A549 (cell line): ENCODE data around the gene RBM10. TPM values are rescaled to one million over a fixed set of nuclear protein-coding genes. Genes with fewer than 3 reads are reported as not detected.

Experiments used
- ATAC-seq, 2 experiments: fragments of 200-7000 bp in 1 of 2; fragments of >200 bp in 1 of 2; cut with Nextera tagmentation in 1 of 2; cut with Tn5 transposase in 1 of 2; 3 replicates each; pipeline versions ENCODE4 v1.8.0 to v1.9.1; 2018 to 2020; ENCODE audit warnings: mild to moderate bottlenecking in 1 of 2, moderate library complexity in 1 of 2
- CTCF ChIA-PET: fragments of 300-600 bp; sonication (Branson Sonifier 250); formaldehyde crosslinking; extraction: SDS; loops from one replicate; lab custom pipeline; 2021; ENCODE audit warnings: antibody characterized with exemption, inconsistent platforms; lab: Yijun Ruan, JAX
- POLR2A ChIA-PET: fragments of 350-600 bp; formaldehyde crosslinking; extraction: SDS; loops from one replicate; lab custom pipeline; 2021; ENCODE audit warnings: antibody characterized with exemption, inconsistent platforms; lab: Yijun Ruan, JAX
- DNase-seq, 2 experiments: peaks; one replicate each; pipeline versions ENCODE4 v3.0.0 to v3.0.0-alpha.2; 2011 to 2016; ENCODE audit warnings: low read depth in 1 of 2, low spot score in 1 of 2
- FAIRE-seq: peaks from 2 replicates; lab custom pipeline; 2011; peaks lifted over from hg19 to GRCh38; lab: Jason Lieb, UNC
- H3K27ac ChIP-seq, 2 experiments: fragments of >200 bp; sonication (Bioruptor Twin); formaldehyde crosslinking; 3 replicates each; pipeline ENCODE4 v1.5.1; 2016 to 2017
- H3K4me1 ChIP-seq: fragments of >200 bp; sonication (Bioruptor Twin); formaldehyde crosslinking; 3 replicates; pipeline ENCODE4 v1.6.1; 2016
- H3K4me2 ChIP-seq: fragments of >200 bp; sonication (Bioruptor Twin); formaldehyde crosslinking; 3 replicates; pipeline ENCODE4 v1.6.1; 2016
- H3K4me3 ChIP-seq: fragments of >200 bp; sonication (Bioruptor Twin); formaldehyde crosslinking; 3 replicates; pipeline ENCODE4 v1.5.1; 2016
- H3K9me3 ChIP-seq: fragments of >200 bp; sonication (Bioruptor Twin); formaldehyde crosslinking; 3 replicates; pipeline ENCODE4 v1.6.1; 2016
- CHD2 ChIP-seq: fragments of 150-350 bp; IDR thresholded peaks from 2 replicates; pipeline ENCODE4 v1.6.1; 2014; ENCODE audit warnings: low read length; ENCODE audit not compliant: partially characterized antibody
- CHD4 ChIP-seq: fragments of 200-600 bp; sonication (generic); IDR thresholded peaks from 2 replicates; pipeline ENCODE4 v1.6.1; 2016; ENCODE audit warnings: antibody characterized with exemption, mild to moderate bottlenecking, borderline replicate concordance
- CTCF ChIP-seq: fragments of >200 bp; sonication (Bioruptor Twin); formaldehyde crosslinking; IDR thresholded peaks from 3 replicates; pipeline ENCODE4 v1.5.1; 2016
- E2F6 ChIP-seq: IDR thresholded peaks from 2 replicates; pipeline ENCODE4 v1.6.1; 2012; ENCODE audit warnings: low read depth, borderline replicate concordance
- EHF ChIP-seq: fragments of 250-450 bp; sonication (Bioruptor Pico); IDR thresholded peaks from 2 replicates; pipeline ENCODE4 v1.5.0; 2020; ENCODE audit warnings: mild to moderate bottlenecking
- EHMT2 ChIP-seq: fragments of 200-600 bp; sonication (generic); IDR thresholded peaks from 2 replicates; pipeline ENCODE4 v1.6.1; 2016; ENCODE audit warnings: antibody characterized with exemption, low read depth, mild to moderate bottlenecking, moderate library complexity
- ELK1 ChIP-seq: fragments of 150-350 bp; IDR thresholded peaks from 2 replicates; pipeline ENCODE4 v1.6.1; 2014; ENCODE audit warnings: low read depth, mild to moderate bottlenecking, low read length
- FOXS1 ChIP-seq: fragments of 250-450 bp; sonication (Bioruptor Pico); IDR thresholded peaks from 2 replicates; pipeline ENCODE4 v1.5.0; 2020; ENCODE audit warnings: mild to moderate bottlenecking, moderate library complexity
- HDAC2 ChIP-seq: fragments of 200-600 bp; sonication (generic); IDR thresholded peaks from 2 replicates; pipeline ENCODE4 v1.6.1; 2016
- HOXA7 ChIP-seq: fragments of 250-450 bp; sonication (Bioruptor Pico); IDR thresholded peaks from 2 replicates; pipeline ENCODE4 v1.5.0; 2020; ENCODE audit warnings: mild to moderate bottlenecking, moderate library complexity
- JUN ChIP-seq, 2 experiments: fragments of >200 bp; sonication (Bioruptor Twin); formaldehyde crosslinking; IDR thresholded peaks; 2 replicates in 1 of 2; 3 replicates in 1 of 2; pipeline ENCODE4 v1.6.1; 2016 to 2017
- KDM1A ChIP-seq: fragments of 200-600 bp; sonication (generic); IDR thresholded peaks from 2 replicates; pipeline ENCODE4 v1.6.1; 2016; ENCODE audit warnings: low read depth, mild to moderate bottlenecking
- MYC ChIP-seq: IDR thresholded peaks from 2 replicates; pipeline ENCODE4 v1.6.1; 2012; ENCODE audit warnings: mild to moderate bottlenecking, inconsistent platforms, low read length, improper control_type of control experiment, borderline replicate concordance
- NPAS2 ChIP-seq: fragments of 250-450 bp; sonication (Bioruptor Pico); IDR thresholded peaks from 2 replicates; pipeline ENCODE4 v1.8.0; 2022; ENCODE audit warnings: mild to moderate bottlenecking, moderate library complexity, borderline replicate concordance
- NR3C1 ChIP-seq: fragments of >200 bp; sonication (Bioruptor Twin); formaldehyde crosslinking; IDR thresholded peaks from 3 replicates; pipeline ENCODE4 v1.6.1; 2017
- PBX3 ChIP-seq: IDR thresholded peaks from 2 replicates; pipeline ENCODE4 v1.6.1; 2012
- POLR2A ChIP-seq: IDR thresholded peaks from 2 replicates; pipeline ENCODE4 v1.6.1; 2012; ENCODE audit warnings: mild to moderate bottlenecking, low read length
- RCOR1 ChIP-seq: fragments of 150-350 bp; IDR thresholded peaks from 2 replicates; pipeline ENCODE4 v1.6.1; 2014; ENCODE audit warnings: antibody characterized with exemption, low read length, low read depth
- RNF2 ChIP-seq: fragments of 200-600 bp; sonication (generic); IDR thresholded peaks from 2 replicates; pipeline ENCODE4 v1.6.1; 2016; ENCODE audit warnings: low read depth, mild to moderate bottlenecking, antibody characterized with exemption, moderate library complexity, borderline replicate concordance
- TFCP2L1 ChIP-seq: fragments of 250-450 bp; sonication (Bioruptor Pico); IDR thresholded peaks from 2 replicates; pipeline ENCODE4 v1.5.0; 2021; ENCODE audit warnings: mild to moderate bottlenecking
- USF2 ChIP-seq: fragments of 450-650 bp; IDR thresholded peaks from 2 replicates; pipeline ENCODE4 v1.6.1; 2014; ENCODE audit warnings: antibody characterized with exemption
- ZC3H11A ChIP-seq: fragments of 450-650 bp; IDR thresholded peaks from 2 replicates; pipeline ENCODE4 v1.6.1; 2014; ENCODE audit warnings: antibody characterized with exemption, mild to moderate bottlenecking
- ZSCAN20 ChIP-seq: fragments of 250-450 bp; sonication (Bioruptor Pico); IDR thresholded peaks from 2 replicates; pipeline ENCODE4 v1.8.0; 2022; ENCODE audit warnings: mild to moderate bottlenecking, moderate library complexity
- WGBS: methylation state at CpG from one replicate; pipeline ENCODE4 v1.1.6; 2017; ENCODE audit errors: missing lambda C conversion rate; 5-methylcytosine and 5-hydroxymethylcytosine counted together
- polyA plus RNA-seq, 4 experiments: library from polyadenylated mRNA; depleted of rRNA in 3 of 4; stranded (reverse); fragments of >200 nt; fragmentation: RNase III in 1 of 4; extraction: RNeasy Plus Mini Kit Qiagen cat#74134 plus additional on column Dnase treatment in 1 of 4; gene quantifications; 2 replicates in 3 of 4; 3 replicates in 1 of 4; pipeline ENCODE4 v1.2.3, GENCODE V29; 2011 to 2017
- TF ChIP-seq, protein P1 (sequence below): fragments of >200 bp; sonication (Bioruptor Twin); formaldehyde crosslinking; IDR thresholded peaks from 2 replicates; pipeline ENCODE4 v1.6.1; 2016

RBM10 gene
- polyA plus RNA-seq, 2 of the 4 experiments (the other 2 are of a cell fraction), result 21.1 to 29.8 TPM

DNA sequence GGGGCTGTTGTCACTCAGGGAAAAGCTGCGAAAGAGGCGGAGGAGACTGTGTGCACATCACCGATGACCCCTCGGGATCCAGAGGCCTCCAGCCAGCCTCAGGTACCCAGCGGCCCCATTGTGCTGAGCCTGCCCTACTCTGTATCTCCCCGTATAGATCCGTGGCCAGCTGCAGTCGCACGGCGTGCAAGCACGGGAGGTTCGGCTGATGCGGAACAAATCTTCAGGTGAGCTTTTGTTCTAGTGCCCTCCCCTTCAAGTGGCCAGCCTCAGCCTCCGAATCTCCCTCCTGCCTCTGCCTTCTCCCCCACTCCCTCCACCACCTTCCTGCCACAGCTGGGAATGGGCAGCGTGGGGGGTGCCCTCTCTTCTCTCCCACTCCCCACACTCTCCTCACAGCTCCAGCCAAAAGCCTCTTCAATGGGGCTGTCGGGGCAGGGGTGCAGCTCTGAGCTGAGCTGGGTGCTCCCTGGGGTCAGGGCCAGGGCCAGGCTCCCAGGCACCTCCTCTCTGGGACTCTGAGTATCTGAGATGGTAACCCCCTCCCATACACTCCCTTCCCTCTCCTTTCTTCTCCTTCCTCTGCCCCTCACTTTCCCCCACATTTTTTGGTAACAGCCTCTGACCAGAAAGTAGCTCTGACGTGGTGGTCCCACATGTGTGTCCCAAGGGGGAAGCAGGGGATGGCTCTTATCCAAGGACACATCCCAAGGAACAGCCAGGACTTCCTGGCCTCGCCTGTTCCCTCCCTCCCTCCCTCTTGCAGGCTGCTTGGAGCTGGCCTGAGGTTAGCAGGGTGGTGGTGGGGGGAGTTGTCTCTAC is 28.2 kb downstream of the RBM10 start:
- Histone ChIP-seq H3K9me3 (no peaks in the 10 kb centered on the region), H3K27ac (no peak overlapping the region), H3K4me3 (no peak overlapping the region), H3K4me2 (no peak overlapping the region), H3K4me1 (no peaks in the 10 kb centered on the region)
- no peak for TF ChIP-seq NPAS2 (CRISPR knock-in tag)
- TF ChIP-seq MYC, result no peak
- TF ChIP-seq ZC3H11A, result no peak
- no peak for TF ChIP-seq FOXS1 (CRISPR knock-in tag)
- no peak for TF ChIP-seq KDM1A
- no peak for TF ChIP-seq RNF2
- TF ChIP-seq TFCP2L1 (CRISPR knock-in tag), result no peak
- no peak for TF ChIP-seq ELK1
- TF ChIP-seq CHD4, result no peak
- TF ChIP-seq RCOR1, result no peak
- 95% methylated on average over 17 of the region's 18 CpGs for WGBS
- ATAC-seq (no peak), DNase-seq (no peak), FAIRE-seq (no peak)
- ChIA-PET POLR2A (no interaction called here), CTCF (interaction anchor here (0.6 kb wide), 1 partner anchor 28 kb away, joined by 3 read pairs; the partner anchor contains the start of genes NDUFB11 and RBM10)

DNA sequence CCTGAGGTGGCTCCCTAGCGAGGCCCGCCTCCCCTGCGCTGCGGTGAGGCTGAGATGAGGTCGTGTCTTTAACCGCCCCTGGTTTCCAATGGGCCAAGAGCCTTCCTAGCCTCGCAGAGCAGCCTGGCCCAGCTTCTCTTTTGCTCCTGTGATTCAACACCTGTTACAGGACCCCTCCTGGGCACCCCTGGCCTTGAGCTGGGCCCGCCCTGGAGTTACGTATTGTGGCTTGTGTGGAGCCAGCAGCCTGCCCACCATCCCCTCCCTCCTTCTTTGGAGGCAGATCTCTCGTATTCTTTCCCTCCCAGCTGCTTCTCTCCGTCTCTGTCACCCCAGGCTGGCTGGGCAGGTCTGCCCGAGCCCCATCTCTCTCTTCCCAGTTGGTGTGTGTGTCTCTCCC is 29.4 kb downstream of the RBM10 start:
- no peak for FAIRE-seq

More for the DNA sequence above, 29.4 kb downstream of the RBM10 start:
- H3K27ac ChIP-seq, result no peak overlapping the region
- H3K4me3 ChIP-seq, result no peak overlapping the region
- POLR2A ChIA-PET, result no interaction called here
- WGBS, result 92% methylated on average over 12 of the region's 12 CpGs
- no peaks in the 10 kb centered on the region for H3K9me3 ChIP-seq
- DNase-seq (no peak), ATAC-seq (no peak)
- no peak overlapping the region for H3K4me2 ChIP-seq
- CTCF ChIA-PET, result no interaction called here
- TF ChIP-seq NPAS2 (CRISPR knock-in tag), result no peak
- TF ChIP-seq E2F6, result no peak
- TF ChIP-seq NR3C1, result no peak
- no peak for TF ChIP-seq USF2
- TF ChIP-seq, protein P1, sequence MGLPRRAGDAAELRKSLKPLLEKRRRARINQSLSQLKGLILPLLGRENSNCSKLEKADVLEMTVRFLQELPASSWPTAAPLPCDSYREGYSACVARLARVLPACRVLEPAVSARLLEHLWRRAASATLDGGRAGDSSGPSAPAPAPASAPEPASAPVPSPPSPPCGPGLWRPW, result no peak
- TF ChIP-seq CTCF, result no peak
- no peak for TF ChIP-seq CHD4
- no peak for TF ChIP-seq JUN (IDR thresholded peaks at IDR 0.05)
- no peak for TF ChIP-seq EHF
- TF ChIP-seq EHMT2, result no peak
- no peak for TF ChIP-seq RNF2
- no peak for TF ChIP-seq RCOR1
- TF ChIP-seq POLR2A, result no peak
- no peak for TF ChIP-seq CHD2
- no peak for TF ChIP-seq MYC
- TF ChIP-seq HDAC2, result no peak
- no peak for TF ChIP-seq HOXA7 (CRISPR knock-in tag)
- TF ChIP-seq PBX3, result no peak
- no peak for TF ChIP-seq ZSCAN20
- no peaks in the 10 kb centered on the region for H3K4me1 ChIP-seq
